Glutamatergic neuron (in vitro differentiated cells): ENCODE results near the gene RALGPS1. TPM values are rescaled to one million over a fixed set of nuclear protein-coding genes. Genes with fewer than 3 reads are reported as not detected.

Experiments used
- DNase-seq: peaks from one replicate; pipeline ENCODE4 v3.0.0; 2022
- H3K27ac Mint-ChIP-seq: one replicate; pipeline ENCODE4 v1.8.0; 2020; ENCODE audit warnings: mild to moderate bottlenecking, mixed read lengths, inconsistent platforms; ENCODE audit not compliant: unreplicated experiment
- H3K27me3 Mint-ChIP-seq: one replicate; pipeline ENCODE4 v1.8.0; 2020; ENCODE audit warnings: mild to moderate bottlenecking, moderate library complexity, mixed read lengths, inconsistent platforms; ENCODE audit not compliant: unreplicated experiment
- H3K36me3 Mint-ChIP-seq: one replicate; pipeline ENCODE4 v1.8.0; 2020; ENCODE audit warnings: mild to moderate bottlenecking, mixed read lengths, inconsistent platforms; ENCODE audit not compliant: unreplicated experiment
- H3K4me1 Mint-ChIP-seq: one replicate; pipeline ENCODE4 v1.8.0; 2020; ENCODE audit warnings: mild to moderate bottlenecking, low read depth, mixed read lengths, inconsistent platforms; ENCODE audit not compliant: unreplicated experiment
- H3K4me3 Mint-ChIP-seq: one replicate; pipeline ENCODE4 v1.8.0; 2020; ENCODE audit warnings: mild to moderate bottlenecking, mixed read lengths, inconsistent platforms; ENCODE audit not compliant: unreplicated experiment
- H3K9me3 Mint-ChIP-seq: one replicate; pipeline ENCODE4 v1.8.0; 2020; ENCODE audit warnings: mild to moderate bottlenecking, moderate library complexity, mixed read lengths, inconsistent platforms; ENCODE audit not compliant: unreplicated experiment
- CTCF ChIP-seq: fragments of 200-600 bp; sonication (generic); IDR thresholded peaks from one replicate; pipeline ENCODE4 v1.5.0; 2021; ENCODE audit not compliant: partially characterized antibody, unreplicated experiment
- total RNA-seq: library from RNA; stranded (reverse); fragmentation: NEBNext Ultra II Directional; extraction: Animal tissue kit (Norgen Biotek cat#: 25700); gene quantifications from one replicate; pipeline ENCODE4 v1.2.1, GENCODE V29; 2021; ENCODE audit not compliant: unreplicated experiment

RALGPS1 gene
- total RNA-seq, 1 donor from 2014 or later = 23.8 TPM

- no peak overlapping the region for H3K27ac Mint-ChIP-seq
Measured at GRCh38 chr9:127034691-127035090, 120.1 kb downstream of the RALGPS1 start.

GRCh38 chr9:127035423-127035822, 120.8 kb downstream of the RALGPS1 start:
- Mint-ChIP-seq H3K4me1 (no peaks in the 10 kb centered on the region), H3K4me3 (no peak overlapping the region), H3K27ac (no peak overlapping the region), H3K27me3 (no peaks in the 10 kb centered on the region), H3K36me3 (no peaks in the 10 kb centered on the region), H3K9me3 (no peaks in the 10 kb centered on the region)
- no peak for DNase-seq
- no peak for TF ChIP-seq CTCF

More at GRCh38 chr9:127034691-127035090, 120.1 kb downstream of the RALGPS1 start:
- TF ChIP-seq CTCF = no peak
- DNase-seq = no peak
- H3K36me3 Mint-ChIP-seq = no peaks in the 10 kb centered on the region
- no peaks in the 10 kb centered on the region for H3K27me3 Mint-ChIP-seq
- H3K4me3 Mint-ChIP-seq = no peak overlapping the region
- no peaks in the 10 kb centered on the region for H3K4me1 Mint-ChIP-seq
- H3K9me3 Mint-ChIP-seq = no peaks in the 10 kb centered on the region

GRCh38 chr9:127035948-127036347, 121.4 kb downstream of the RALGPS1 start:
- Mint-ChIP-seq H3K27ac (no peak overlapping the region), H3K9me3 (no peaks in the 10 kb centered on the region), H3K4me3 (no peak overlapping the region), H3K4me1 (no peaks in the 10 kb centered on the region), H3K27me3 (no peaks in the 10 kb centered on the region), H3K36me3 (no peaks in the 10 kb centered on the region)
- no peak for TF ChIP-seq CTCF
- DNase-seq = no peak

- Mint-ChIP-seq H3K27ac (no peak overlapping the region), H3K9me3 (no peaks in the 10 kb centered on the region), H3K36me3 (no peaks in the 10 kb centered on the region), H3K4me1 (no peaks in the 10 kb centered on the region), H3K27me3 (no peaks in the 10 kb centered on the region), H3K4me3 (no peak overlapping the region)
- no peak for DNase-seq
- TF ChIP-seq CTCF = no peak
Measured at GRCh38 chr9:127036437-127036836, 121.9 kb downstream of the RALGPS1 start.

- DNase-seq = no peak
- H3K27ac Mint-ChIP-seq = no peak overlapping the region
- H3K36me3 Mint-ChIP-seq = no peaks in the 10 kb centered on the region
- no peak overlapping the region for H3K4me3 Mint-ChIP-seq
- no peaks in the 10 kb centered on the region for H3K9me3 Mint-ChIP-seq
- TF ChIP-seq CTCF = no peak
- no peaks in the 10 kb centered on the region for H3K4me1 Mint-ChIP-seq
- no peaks in the 10 kb centered on the region for H3K27me3 Mint-ChIP-seq
Measured at GRCh38 chr9:127038531-127038930, 123.9 kb downstream of the RALGPS1 start.
